Calu3 (cell line): ENCODE measurements around the gene OPCML. TPM values are rescaled to one million over a fixed set of nuclear protein-coding genes. Genes with fewer than 3 reads are reported as not detected.

Experiments used
- BruUV-seq: library from RNA; stranded (reverse); fragments of 400-500 nt; replicated peaks from 2 replicates; lab custom pipeline; 2021; lab: Mats Ljungman, UMichigan
- CTCF ChIA-PET: fragments of 300-600 bp; sonication (Branson Sonifier 250); formaldehyde crosslinking; loops from one replicate; lab custom pipeline; 2022; ENCODE audit warnings: antibody characterized with exemption; lab: Charles Lee
- DNase-seq: peaks from one replicate; pipeline ENCODE4 v3.0.0; 2022
- H3K27ac Mint-ChIP-seq: one replicate; pipeline ENCODE4 v1.8.0; 2022; ENCODE audit warnings: mixed read lengths; ENCODE audit not compliant: unreplicated experiment
- H3K27me3 Mint-ChIP-seq: one replicate; pipeline ENCODE4 v1.8.0; 2022; ENCODE audit warnings: mixed read lengths; ENCODE audit not compliant: unreplicated experiment
- H3K36me3 Mint-ChIP-seq: one replicate; pipeline ENCODE4 v1.8.0; 2022; ENCODE audit warnings: mild to moderate bottlenecking, moderate library complexity, mixed read lengths; ENCODE audit not compliant: insufficient read depth, unreplicated experiment
- H3K4me1 Mint-ChIP-seq: one replicate; pipeline ENCODE4 v1.8.0; 2022; ENCODE audit warnings: mild to moderate bottlenecking, low read depth, mixed read lengths; ENCODE audit not compliant: unreplicated experiment
- H3K4me3 Mint-ChIP-seq: one replicate; pipeline ENCODE4 v1.8.0; 2022; ENCODE audit warnings: mild to moderate bottlenecking, low read depth, moderate library complexity, mixed read lengths; ENCODE audit not compliant: unreplicated experiment
- H3K9me3 Mint-ChIP-seq: one replicate; pipeline ENCODE4 v1.8.0; 2022; ENCODE audit warnings: low read depth, mixed read lengths; ENCODE audit not compliant: unreplicated experiment
- CTCF ChIP-seq: fragments of 200-600 bp; IDR thresholded peaks from one replicate; pipeline ENCODE4 v1.8.0; 2022; ENCODE audit warnings: antibody characterized with exemption; ENCODE audit not compliant: unreplicated experiment
- intact Hi-C: fragments of 100-400 bp; cut with micrococcal nuclease; formaldehyde crosslinking; loops from one replicate; pipeline ENCODE4 v1.10.0; 2022; ENCODE audit not compliant: unreplicated experiment
- total RNA-seq: library from RNA; stranded (reverse); gene quantifications from 2 replicates; pipeline ENCODE4 v1.2.3, GENCODE V29; 2022

The OPCML gene
- total RNA-seq, 1 experiment from 2014 or later = not detected

- CTCF ChIA-PET = no interaction called here
- no peak overlapping the region for H3K27ac Mint-ChIP-seq
- no peaks in the 10 kb centered on the region for H3K4me1 Mint-ChIP-seq
- TF ChIP-seq CTCF = no peak
- no peak for DNase-seq
- no peaks in the 10 kb centered on the region for H3K27me3 Mint-ChIP-seq
- intact Hi-C loops = no loop called here
- BruUV-seq = no TSS peak
- H3K9me3 Mint-ChIP-seq = peaks cover 11% of the 10 kb centered on the region
- no peaks in the 10 kb centered on the region for H3K36me3 Mint-ChIP-seq
- no peak overlapping the region for H3K4me3 Mint-ChIP-seq
Measured at GRCh38 chr11:132904091-132904490, 628.2 kb downstream of the OPCML start.

GRCh38 chr11:132901638-132902471 lies 630.4 kb downstream of the OPCML start:
- CTCF ChIA-PET = no interaction called here
- DNase-seq = no peak
- H3K4me3 Mint-ChIP-seq = no peak overlapping the region

GRCh38 chr11:132898676-132899075 lies 633.6 kb downstream of the OPCML start:
- CTCF ChIA-PET = interaction anchor here (0.7 kb wide), 1 partner anchor 16 kb away, joined by 3 read pairs; no protein-coding TSS in a partner anchor
- no peaks in the 10 kb centered on the region for H3K36me3 Mint-ChIP-seq
- no peaks in the 10 kb centered on the region for H3K4me1 Mint-ChIP-seq
- no peak overlapping the region for H3K4me3 Mint-ChIP-seq
- no peaks in the 10 kb centered on the region for H3K27me3 Mint-ChIP-seq
- no peak overlapping the region for H3K27ac Mint-ChIP-seq
- DNase-seq = no peak
- H3K9me3 Mint-ChIP-seq = peaks cover 13% of the 10 kb centered on the region
- intact Hi-C loops = no loop called here
- no TSS peak for BruUV-seq
- TF ChIP-seq CTCF = no peak

More at GRCh38 chr11:132901638-132902471, 630.4 kb downstream of the OPCML start:
- Mint-ChIP-seq H3K27ac (no peak overlapping the region), H3K36me3 (no peaks in the 10 kb centered on the region), H3K4me1 (no peaks in the 10 kb centered on the region), H3K9me3 (peaks cover 10% of the 10 kb centered on the region), H3K27me3 (no peaks in the 10 kb centered on the region)
- no TSS peak for BruUV-seq
- no peak for TF ChIP-seq CTCF
- intact Hi-C loops = no loop called here

- Mint-ChIP-seq H3K4me1 (no peaks in the 10 kb centered on the region), H3K27ac (no peak overlapping the region), H3K27me3 (no peaks in the 10 kb centered on the region), H3K4me3 (no peak overlapping the region), H3K36me3 (no peaks in the 10 kb centered on the region), H3K9me3 (peaks cover 12% of the 10 kb centered on the region)
- BruUV-seq = no TSS peak
- DNase-seq = no peak
- CTCF ChIA-PET = interaction anchor here (0.7 kb wide), 1 partner anchor 17 kb away, joined by 3 read pairs; no protein-coding TSS in a partner anchor
- intact Hi-C loops = no loop called here
- no peak for TF ChIP-seq CTCF
Measured at GRCh38 chr11:132898021-132898420, 634.3 kb downstream of the OPCML start.
